ENCODE data around the gene ALDH3B2. TPM values are rescaled to one million over a fixed set of nuclear protein-coding genes. Genes with fewer than 3 reads are reported as not detected.
"Not testable (repeated sequence)": the region's sequence is repeated elsewhere in the genome, so short reads cannot be mapped to it uniquely, and the experiment has no call there.

ALDH3B2 gene
- not detected for total RNA-seq
- long read RNA-seq = 0 reads

- intact Hi-C loops (cut with micrococcal nuclease) = no loop called here
- peaks cover 35% of the 10 kb centered on the region for H3K27me3 ChIP-seq (ENCODE audit: low read depth)
- no peak within 1 kb of the TSS for H3K27ac ChIP-seq (replicated peaks)
- no peaks in the 10 kb centered on the region for H3K4me1 ChIP-seq
- TF ChIP-seq CTCF (IDR thresholded peaks at IDR 0.05; ENCODE audit: borderline replicate concordance) = no peak
- no peak for DNase-seq
- no peaks in the 10 kb centered on the region for H3K36me3 ChIP-seq
- H3K9me3 ChIP-seq (replicated peaks) = peaks cover 10% of the 10 kb centered on the region
- no peak within 1 kb of the TSS for H3K4me3 ChIP-seq
These were observed at the start of gene ALDH3B2 for GRCh38 chr11:67674442-67674871. Gene ALDH3B2, minus strand, starts transcription at chr11:67674623. Its CDS starts 7,688 bp downstream, at chr11:67666935.

GRCh38 chr11:67723036-67723435 is 48.6 kb upstream of the ALDH3B2 start:
- intact Hi-C loops (cut with micrococcal nuclease); H3K4me1 ChIP-seq; H3K4me3 ChIP-seq; H3K9me3 ChIP-seq (replicated peaks); DNase-seq; H3K27ac ChIP-seq (replicated peaks); H3K36me3 ChIP-seq: not testable (repeated sequence)
- H3K27me3 ChIP-seq (ENCODE audit: low read depth) = peaks cover 29% of the 10 kb centered on the region

GRCh38 chr11:67716226-67716625 is 41.8 kb upstream of the ALDH3B2 start:
- DNase-seq; H3K4me1 ChIP-seq; intact Hi-C loops (cut with micrococcal nuclease); H3K36me3 ChIP-seq; H3K9me3 ChIP-seq (replicated peaks); H3K4me3 ChIP-seq; H3K27ac ChIP-seq (replicated peaks): not testable (repeated sequence)
- H3K27me3 ChIP-seq (ENCODE audit: low read depth) = peaks cover 39% of the 10 kb centered on the region

GRCh38 chr11:67715801-67716200 is 41.4 kb upstream of the ALDH3B2 start:
- H3K4me3 ChIP-seq; H3K36me3 ChIP-seq; H3K27ac ChIP-seq (replicated peaks); DNase-seq; H3K4me1 ChIP-seq; intact Hi-C loops (cut with micrococcal nuclease); H3K9me3 ChIP-seq (replicated peaks): not testable (repeated sequence)
- H3K27me3 ChIP-seq (ENCODE audit: low read depth) = peaks cover 36% of the 10 kb centered on the region

GRCh38 chr11:67713892-67714509 is 39.6 kb upstream of the ALDH3B2 start:
- peaks cover 31% of the 10 kb centered on the region for H3K27me3 ChIP-seq (ENCODE audit: low read depth)
- H3K27ac ChIP-seq (replicated peaks); H3K36me3 ChIP-seq; H3K4me3 ChIP-seq; H3K4me1 ChIP-seq; H3K9me3 ChIP-seq (replicated peaks); intact Hi-C loops (cut with micrococcal nuclease): not testable (repeated sequence)
- DNase-seq = peak; percentile 25
- peak; percentile 51 for TF ChIP-seq CTCF (IDR thresholded peaks at IDR 0.05; ENCODE audit: borderline replicate concordance)

- DNase-seq; H3K36me3 ChIP-seq; intact Hi-C loops (cut with micrococcal nuclease); H3K4me1 ChIP-seq; H3K27ac ChIP-seq (replicated peaks); H3K9me3 ChIP-seq (replicated peaks): not testable (repeated sequence)
- Histone ChIP-seq H3K27me3 (ENCODE audit: low read depth) (peaks cover 31% of the 10 kb centered on the region), H3K4me3 (peak overlapping the region; percentile 44)
These were observed 37.3 kb upstream of the ALDH3B2 start for GRCh38 chr11:67711676-67712075.

GRCh38 chr11:67711212-67711611 is 36.8 kb upstream of the ALDH3B2 start:
- H3K4me1 ChIP-seq; H3K36me3 ChIP-seq; H3K27ac ChIP-seq (replicated peaks); DNase-seq; intact Hi-C loops (cut with micrococcal nuclease); H3K9me3 ChIP-seq (replicated peaks): not testable (repeated sequence)
- H3K27me3 ChIP-seq (ENCODE audit: low read depth) = peaks cover 31% of the 10 kb centered on the region
- H3K4me3 ChIP-seq = peak overlapping the region; percentile 44

GRCh38 chr11:67709806-67710205 is 35.4 kb upstream of the ALDH3B2 start:
- H3K27ac ChIP-seq (replicated peaks); H3K36me3 ChIP-seq; intact Hi-C loops (cut with micrococcal nuclease); H3K4me3 ChIP-seq; H3K9me3 ChIP-seq (replicated peaks); H3K4me1 ChIP-seq; DNase-seq: not testable (repeated sequence)
- peaks cover 28% of the 10 kb centered on the region for H3K27me3 ChIP-seq (ENCODE audit: low read depth)
